ENCODE data around the gene STON1. TPM values are rescaled to one million over a fixed set of nuclear protein-coding genes. Genes with fewer than 3 reads are reported as not detected.
"Not testable (repeated sequence)": the region's sequence is repeated elsewhere in the genome, so short reads cannot be mapped to it uniquely, and the experiment has no call there.

The STON1 gene
- total RNA-seq, 2 donors from 2014 or later: 34.0 to 48.7 TPM

DNA sequence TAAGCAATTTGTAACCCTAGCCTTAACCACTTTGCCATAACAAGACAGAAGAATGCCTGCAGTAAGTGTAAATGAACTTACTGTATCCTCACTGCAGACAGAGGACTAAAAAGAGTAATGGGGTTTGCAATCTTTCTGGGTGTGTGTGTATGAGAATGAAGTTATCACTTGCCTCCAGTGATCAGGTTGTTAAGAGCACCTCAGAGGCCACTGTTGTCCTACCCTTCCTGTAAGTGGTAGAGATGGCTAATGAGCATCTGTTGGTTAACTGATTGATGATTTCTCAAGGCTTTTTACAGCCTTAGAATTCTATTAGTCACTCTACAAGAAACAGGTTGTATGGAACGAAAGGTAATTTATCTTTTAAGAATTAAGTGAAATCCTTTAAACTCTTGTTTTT, 60.1 kb downstream of the STON1 start:
- no peak overlapping the region for H3K4me3 ChIP-seq
- TF ChIP-seq POLR2AphosphoS5 (IDR thresholded peaks at IDR 0.05): no peak
- TF ChIP-seq POLR2A (IDR thresholded peaks at IDR 0.05): no peak
- TF ChIP-seq CTCF (IDR thresholded peaks at IDR 0.05): no peak
- WGBS: 87% methylated on average over 1 of the region's 1 CpG
- H3K4me1 ChIP-seq (replicated peaks): no peaks in the 10 kb centered on the region
- intact Hi-C loops (cut with DNase I): no loop called here
- H3K9me3 ChIP-seq: no peaks in the 10 kb centered on the region
- no peak for DNase-seq (ENCODE audit: low spot score)
- H3K27ac ChIP-seq: no peak overlapping the region
- H3K36me3 ChIP-seq: no peaks in the 10 kb centered on the region
- no peaks in the 10 kb centered on the region for H3K27me3 ChIP-seq (replicated peaks; ENCODE audit: insufficient read depth)

GRCh38 chr2:48592067-48592466, 62.1 kb downstream of the STON1 start:
- intact Hi-C loops (cut with DNase I): no loop called here
- WGBS: 93% methylated on average over 2 of the region's 2 CpGs
- TF ChIP-seq POLR2A (IDR thresholded peaks at IDR 0.05) (no peak), CTCF (IDR thresholded peaks at IDR 0.05) (no peak), POLR2AphosphoS5 (IDR thresholded peaks at IDR 0.05) (no peak)
- Histone ChIP-seq H3K27ac (no peak overlapping the region), H3K4me1 (replicated peaks) (no peaks in the 10 kb centered on the region), H3K4me3 (no peak overlapping the region), H3K27me3 (replicated peaks; ENCODE audit: insufficient read depth) (no peaks in the 10 kb centered on the region), H3K9me3 (no peaks in the 10 kb centered on the region), H3K36me3 (no peaks in the 10 kb centered on the region)
- DNase-seq (ENCODE audit: low spot score): no peak

DNA sequence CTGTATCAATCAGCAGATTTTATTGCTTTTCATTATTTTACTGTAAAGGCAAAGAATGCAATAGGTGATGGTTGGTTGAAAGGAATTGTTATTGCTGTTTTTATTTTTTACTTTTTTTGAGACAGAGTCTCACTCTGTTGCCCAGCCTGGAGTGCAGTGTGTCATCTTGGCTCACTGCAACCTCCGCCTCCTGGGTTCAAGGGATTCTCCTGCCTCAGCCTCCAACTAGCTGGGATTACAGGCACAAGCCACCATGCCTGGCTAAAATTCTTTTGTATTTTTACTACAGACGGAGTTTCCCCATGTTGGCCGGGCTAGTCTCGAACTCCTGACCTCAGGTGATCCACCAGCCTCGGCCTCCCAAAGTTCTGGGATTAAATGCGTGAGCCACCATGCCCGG, 66.8 kb downstream of the STON1 start:
- intact Hi-C loops (cut with DNase I); H3K4me3 ChIP-seq; H3K36me3 ChIP-seq; H3K4me1 ChIP-seq (replicated peaks); H3K27me3 ChIP-seq (replicated peaks; ENCODE audit: insufficient read depth); DNase-seq (ENCODE audit: low spot score); H3K9me3 ChIP-seq; H3K27ac ChIP-seq: not testable (repeated sequence)
- 96% methylated on average over 7 of the region's 7 CpGs for WGBS

DNA sequence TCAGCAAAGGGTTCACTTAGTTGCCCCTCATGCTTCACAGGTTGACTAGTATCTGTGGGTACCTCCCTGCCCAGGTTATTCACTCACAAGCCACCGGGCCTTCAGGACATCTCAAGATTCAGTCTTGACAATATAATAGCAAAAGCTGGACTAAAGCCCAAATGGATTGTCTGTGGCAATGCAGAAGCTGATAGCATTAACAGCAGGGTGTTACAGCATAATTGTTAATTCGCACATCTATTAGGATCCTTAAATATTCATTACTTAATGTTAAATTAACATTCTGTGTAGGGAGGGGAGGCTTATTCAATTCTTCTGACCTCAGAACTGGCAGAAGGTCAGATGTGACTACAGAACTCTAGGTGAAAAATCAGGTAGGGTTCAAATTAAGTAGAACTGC, 67.5 kb downstream of the STON1 start:
- no peaks in the 10 kb centered on the region for H3K36me3 ChIP-seq
- H3K9me3 ChIP-seq: no peaks in the 10 kb centered on the region
- H3K27ac ChIP-seq: no peak overlapping the region
- H3K4me3 ChIP-seq: no peak overlapping the region
- no peaks in the 10 kb centered on the region for H3K4me1 ChIP-seq (replicated peaks)
- H3K27me3 ChIP-seq (replicated peaks; ENCODE audit: insufficient read depth): no peaks in the 10 kb centered on the region
- intact Hi-C loops (cut with DNase I): no loop called here
- WGBS: 70% methylated on average over 2 of the region's 2 CpGs
- TF ChIP-seq CTCF (IDR thresholded peaks at IDR 0.05) (no peak), POLR2A (IDR thresholded peaks at IDR 0.05) (no peak), POLR2AphosphoS5 (IDR thresholded peaks at IDR 0.05) (no peak)
- no peak for DNase-seq (ENCODE audit: low spot score)

DNA sequence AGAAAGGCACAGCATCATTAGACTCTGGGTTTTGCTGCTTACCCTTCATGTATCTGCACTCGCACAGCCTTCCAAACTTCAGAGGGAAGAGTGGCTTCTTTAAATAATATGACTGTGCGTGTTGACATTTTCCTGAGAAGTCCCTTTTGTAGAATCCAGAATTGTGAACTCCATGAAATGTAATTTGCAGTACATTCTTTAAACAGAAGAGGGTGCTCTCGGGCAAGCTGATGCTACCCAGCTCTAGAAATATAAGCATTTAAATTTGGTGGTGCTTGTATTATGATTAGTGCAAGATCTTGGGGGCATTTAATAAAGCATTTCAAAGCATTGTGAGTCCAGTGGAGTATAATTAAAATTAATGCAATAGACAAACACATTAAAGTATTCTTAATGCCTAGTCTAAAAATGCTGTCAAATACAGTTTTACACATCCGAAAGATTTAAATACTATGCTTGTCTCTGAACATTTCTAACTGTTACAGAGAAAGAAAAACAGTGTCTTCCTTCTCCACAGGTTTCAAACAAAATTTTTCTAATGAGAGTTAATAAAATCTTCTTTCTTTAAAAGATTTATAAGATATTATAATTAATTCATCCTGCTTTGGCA, 70.4 kb downstream of the STON1 start:
- Histone ChIP-seq H3K27ac (no peak overlapping the region), H3K27me3 (replicated peaks; ENCODE audit: insufficient read depth) (no peaks in the 10 kb centered on the region), H3K36me3 (no peaks in the 10 kb centered on the region), H3K9me3 (no peaks in the 10 kb centered on the region), H3K4me3 (no peak overlapping the region), H3K4me1 (replicated peaks) (no peaks in the 10 kb centered on the region)
- intact Hi-C loops (cut with DNase I): no loop called here
- no peak for DNase-seq (ENCODE audit: low spot score)
- WGBS: 49% methylated on average over 4 of the region's 4 CpGs
- no peak for TF ChIP-seq POLR2A (IDR thresholded peaks at IDR 0.05)
- peak in 3 of 4 experiments; percentile 28 to 57 (median 45) for TF ChIP-seq CTCF (IDR thresholded peaks at IDR 0.05)
- no peak for TF ChIP-seq POLR2AphosphoS5 (IDR thresholded peaks at IDR 0.05)

Measured in prostate gland (tissue), 2 donors.